ENCODE results near the gene CBX4. TPM values are rescaled to one million over a fixed set of nuclear protein-coding genes. Genes with fewer than 3 reads are reported as not detected.
A peak's percentile ranks its signal among the peaks of the same experiment; 100 is the strongest.

CBX4 gene
- total and polyA plus RNA-seq, 2 of the 13 experiments (the other 11 are each of a cell fraction or from before 2014, with no cell fraction given): 25.8 to 50.8 TPM

GRCh38 chr17:79789943-79790804 lies 49.1 kb downstream of the CBX4 start (continued):
- TF ChIP-seq AFF4 (CRISPR knock-in tag; IDR thresholded peaks at IDR 0.05): no peak
- TF ChIP-seq BCL6 (CRISPR knock-in tag; IDR thresholded peaks at IDR 0.05): no peak
- TF ChIP-seq ZBTB40 (IDR thresholded peaks at IDR 0.05): no peak
- no peak for TF ChIP-seq ZBTB40 (CRISPR knock-in tag; IDR thresholded peaks at IDR 0.05)
- 0 out of 2 replicates have a peak, but pooled peaks have one; percentile 16 for TF ChIP-seq HIC2 (CRISPR knock-in tag; IDR thresholded peaks at IDR 0.05; ENCODE audit: low read depth)
- TF ChIP-seq ZGPAT (CRISPR knock-in tag; IDR thresholded peaks at IDR 0.05): no peak; the same call in 1 of the 2 replicates
- TF ChIP-seq ZNF564 (CRISPR knock-in tag; IDR thresholded peaks at IDR 0.05): no peak; the same call in 1 of the 2 replicates
- TF ChIP-seq SMARCE1 (IDR thresholded peaks at IDR 0.05; ENCODE audit: borderline replicate concordance): no peak
- no peak for TF ChIP-seq SOX5 (CRISPR knock-in tag; IDR thresholded peaks at IDR 0.05; ENCODE audit: borderline replicate concordance)
- TF ChIP-seq ZNF44 (CRISPR knock-in tag; IDR thresholded peaks at IDR 0.05): no peak
- TF ChIP-seq DDIT3 (CRISPR knock-in tag; IDR thresholded peaks at IDR 0.05): no peak
